Activated T-cell treated with anti-CD3 and anti-CD28 coated beads, Interleukin-2, amount 50 U/mL, for 48 hours (primary cell): ENCODE measurements around the gene EIF3K.
"Not testable (repeated sequence)": the region's sequence is repeated elsewhere in the genome, so short reads cannot be mapped to it uniquely, and the experiment has no call there.

Experiments
- DNase-seq, 2 experiments: peaks; one replicate each; pipeline ENCODE4 v3.0.0-alpha.2; 2020

The EIF3K gene

GRCh38 chr19:38619361-38620174 lies 580 bp downstream of the EIF3K start:
- DNase-seq = no peak

- DNase-seq = no peak
These were observed 5.8 kb downstream of the EIF3K start for GRCh38 chr19:38624822-38625221.

GRCh38 chr19:38626401-38626800 lies 7.4 kb downstream of the EIF3K start:
- no peak for DNase-seq

- no peak for DNase-seq
These were observed 10.6 kb downstream of the EIF3K start for GRCh38 chr19:38629568-38629967.

- not testable (repeated sequence) for DNase-seq
These were observed 12.3 kb downstream of the EIF3K start for GRCh38 chr19:38631301-38631700.

- DNase-seq = not testable (repeated sequence)
These were observed 13.0 kb downstream of the EIF3K start for GRCh38 chr19:38631811-38632475.

GRCh38 chr19:38632476-38633213 lies 13.7 kb downstream of the EIF3K start:
- no peak for DNase-seq

GRCh38 chr19:38634757-38635482 lies 15.9 kb downstream of the EIF3K start:
- DNase-seq = peak; percentile 85 to 86

- no peak for DNase-seq
These were observed 16.8 kb downstream of the EIF3K start for GRCh38 chr19:38635483-38636399.

- no peak for DNase-seq
These were observed 19.5 kb downstream of the EIF3K start for GRCh38 chr19:38638461-38638860.

- no peak for DNase-seq
These were observed 20.7 kb downstream of the EIF3K start for GRCh38 chr19:38639679-38640078.

- no peak for DNase-seq
These were observed 21.4 kb downstream of the EIF3K start for GRCh38 chr19:38640368-38640767.

GRCh38 chr19:38642176-38642575 lies 23.2 kb downstream of the EIF3K start:
- no peak for DNase-seq

GRCh38 chr19:38644719-38645118 lies 25.7 kb downstream of the EIF3K start:
- DNase-seq = no peak

GRCh38 chr19:38647368-38647965 lies 28.5 kb downstream of the EIF3K start, which contains the start of gene ACTN4:
TSS of gene ACTN4 (plus strand) at chr19:38647649. CDS start at chr19:38647746, 97 bp downstream.
- peak; percentile 100 for DNase-seq

- DNase-seq = peak; percentile 32 to 33
These were observed 29.2 kb downstream of the EIF3K start for GRCh38 chr19:38647966-38648768.

GRCh38 chr19:38648769-38649304 lies 29.8 kb downstream of the EIF3K start:
- DNase-seq = no peak

- no peak for DNase-seq
These were observed 30.6 kb downstream of the EIF3K start for GRCh38 chr19:38649305-38650171.
